IgD-negative memory B cell (primary cell): ENCODE measurements around the gene CASQ1. TPM values are rescaled to one million over a fixed set of nuclear protein-coding genes. Genes with fewer than 3 reads are reported as not detected.

Experiments
- H3K27ac Mint-ChIP-seq, 3 donors: one replicate each; pipeline ENCODE4 v1.8.0; 2020 to 2022; ENCODE audit warnings: mild to moderate bottlenecking in 3 of 3, mixed read lengths in 3 of 3, moderate library complexity in 1 of 3
- H3K27me3 Mint-ChIP-seq: one replicate; pipeline ENCODE4 v1.8.0; 2021; ENCODE audit warnings: mixed read lengths
- H3K36me3 Mint-ChIP-seq: one replicate; pipeline ENCODE4 v1.8.0; 2020; ENCODE audit warnings: mild to moderate bottlenecking, mixed read lengths
- H3K4me1 Mint-ChIP-seq, 3 donors: one replicate each; pipeline ENCODE4 v1.8.0; 2020 to 2022; ENCODE audit warnings: mixed read lengths in 3 of 3, mild to moderate bottlenecking in 1 of 3
- H3K4me3 Mint-ChIP-seq, 4 donors: one replicate each; pipeline ENCODE4 v1.8.0; 2020 to 2022; ENCODE audit warnings: mild to moderate bottlenecking in 4 of 4, mixed read lengths in 4 of 4, moderate library complexity in 3 of 4
- H3K9me3 Mint-ChIP-seq, 3 donors: one replicate each; pipeline ENCODE4 v1.8.0; 2020 to 2021; ENCODE audit warnings: mixed read lengths in 3 of 3, mild to moderate bottlenecking in 1 of 3
- polyA plus RNA-seq: library from polyadenylated mRNA; unstranded; fragments of 300-500 nt; fragmentation: Illumina TruSeq; gene quantifications from one replicate; pipeline ENCODE4 v1.2.3, GENCODE V29; 2021

Gene CASQ1
- polyA plus RNA-seq, 1 donor from 2014 or later: not detected

DNA sequence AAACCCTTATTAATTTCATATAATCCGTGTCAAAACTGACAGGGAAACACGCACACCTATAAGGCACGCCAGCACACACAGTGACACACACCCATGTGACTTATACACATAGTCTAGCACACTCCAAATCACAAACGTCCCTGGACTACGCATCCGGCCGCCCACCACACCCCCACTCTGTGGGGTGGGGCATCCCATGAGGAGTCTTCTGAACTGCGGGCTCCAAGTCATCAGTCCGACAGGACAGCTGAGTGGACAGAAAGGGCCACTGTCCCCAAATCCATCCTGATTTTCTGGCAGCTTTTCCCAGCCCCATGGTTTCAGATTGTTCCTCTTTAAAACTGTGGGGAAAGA lies 15.6 kb downstream of the CASQ1 start:
- H3K27ac Mint-ChIP-seq: peak overlapping the region; percentile 94 to 97 (median 94)
- peaks cover 36 to 60% (median 40%) of the 10 kb centered on the region in 3 donors for H3K4me1 Mint-ChIP-seq
- H3K9me3 Mint-ChIP-seq: no peaks in the 10 kb centered on the region
- no peaks in the 10 kb centered on the region for H3K27me3 Mint-ChIP-seq
- H3K36me3 Mint-ChIP-seq: peaks cover 5% of the 10 kb centered on the region
- peak overlapping the region; percentile 90 to 98 (median 93) for H3K4me3 Mint-ChIP-seq

DNA sequence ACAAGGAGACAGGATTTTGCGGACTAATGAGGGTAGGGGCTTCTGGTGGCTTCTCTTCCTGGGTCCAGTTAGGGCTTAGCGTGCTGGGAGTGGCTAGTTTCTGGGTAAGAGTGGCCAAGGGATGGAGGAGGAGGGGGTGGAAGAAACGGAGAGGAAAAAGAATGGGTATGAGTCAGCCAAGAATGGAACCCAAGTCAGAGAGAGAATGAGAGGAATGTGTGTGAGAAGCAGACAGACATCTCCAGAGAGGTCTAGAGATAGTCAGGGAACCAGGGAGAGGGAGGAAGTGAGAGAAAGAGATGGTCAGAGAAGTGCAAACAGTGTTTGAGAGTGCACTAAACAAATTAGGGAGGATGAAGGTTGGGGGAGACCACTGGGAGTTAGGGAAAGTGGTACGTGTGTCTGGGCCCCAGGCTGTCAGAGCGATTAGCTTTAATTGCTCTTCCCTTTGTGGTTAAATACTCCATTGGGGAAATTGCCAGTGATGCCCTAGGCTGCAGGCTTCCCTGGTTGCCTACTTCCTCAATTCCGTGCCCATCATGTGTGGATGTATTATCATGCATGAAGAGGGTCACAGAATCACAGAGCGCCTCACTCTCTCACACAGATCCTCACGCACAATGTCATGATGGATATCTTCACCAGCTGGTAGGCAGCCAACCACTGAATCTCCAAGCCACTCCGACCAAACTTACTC lies 16.2 kb downstream of the CASQ1 start:
- Mint-ChIP-seq H3K4me1 (peaks cover 36 to 55% (median 39%) of the 10 kb centered on the region in 3 donors), H3K27me3 (no peaks in the 10 kb centered on the region), H3K9me3 (no peaks in the 10 kb centered on the region), H3K27ac (peak overlapping the region; percentile 94 to 97 (median 94)), H3K36me3 (peaks cover 5% of the 10 kb centered on the region), H3K4me3 (peak overlapping the region; percentile 90 to 98 (median 93))

DNA sequence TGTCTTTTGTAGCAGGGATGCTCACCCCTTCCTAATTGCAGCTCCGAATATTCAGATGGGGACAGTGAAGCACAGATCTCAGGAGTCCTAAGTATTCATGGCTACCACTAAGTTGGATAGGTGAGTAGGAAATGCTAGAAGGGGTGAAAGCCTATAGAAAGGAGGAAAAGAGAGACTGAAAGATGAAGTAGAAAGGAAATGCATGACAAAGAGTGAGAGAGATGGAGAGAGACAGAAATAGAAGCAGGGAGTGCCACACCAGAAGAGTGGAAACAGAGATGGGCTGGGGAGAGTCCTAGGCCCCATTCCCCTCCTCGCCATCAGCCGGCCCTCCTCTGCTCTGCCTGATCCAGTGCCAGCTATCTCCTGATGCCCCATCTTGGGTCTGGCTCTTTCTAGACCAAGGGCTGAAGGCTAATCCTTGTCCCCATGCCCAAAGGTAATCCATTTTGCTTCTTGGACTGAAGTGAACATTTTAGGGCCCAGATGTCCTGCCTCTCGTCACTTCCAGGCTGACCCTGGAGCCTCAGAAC lies 16.8 kb downstream of the CASQ1 start:
- Mint-ChIP-seq H3K4me1 (peaks cover 36 to 53% (median 39%) of the 10 kb centered on the region in 3 donors), H3K27me3 (no peaks in the 10 kb centered on the region), H3K4me3 (peak overlapping the region; percentile 90 to 98 (median 93)), H3K36me3 (peaks cover 6% of the 10 kb centered on the region), H3K27ac (peak overlapping the region; percentile 94 to 97 (median 94)), H3K9me3 (no peaks in the 10 kb centered on the region)

DNA sequence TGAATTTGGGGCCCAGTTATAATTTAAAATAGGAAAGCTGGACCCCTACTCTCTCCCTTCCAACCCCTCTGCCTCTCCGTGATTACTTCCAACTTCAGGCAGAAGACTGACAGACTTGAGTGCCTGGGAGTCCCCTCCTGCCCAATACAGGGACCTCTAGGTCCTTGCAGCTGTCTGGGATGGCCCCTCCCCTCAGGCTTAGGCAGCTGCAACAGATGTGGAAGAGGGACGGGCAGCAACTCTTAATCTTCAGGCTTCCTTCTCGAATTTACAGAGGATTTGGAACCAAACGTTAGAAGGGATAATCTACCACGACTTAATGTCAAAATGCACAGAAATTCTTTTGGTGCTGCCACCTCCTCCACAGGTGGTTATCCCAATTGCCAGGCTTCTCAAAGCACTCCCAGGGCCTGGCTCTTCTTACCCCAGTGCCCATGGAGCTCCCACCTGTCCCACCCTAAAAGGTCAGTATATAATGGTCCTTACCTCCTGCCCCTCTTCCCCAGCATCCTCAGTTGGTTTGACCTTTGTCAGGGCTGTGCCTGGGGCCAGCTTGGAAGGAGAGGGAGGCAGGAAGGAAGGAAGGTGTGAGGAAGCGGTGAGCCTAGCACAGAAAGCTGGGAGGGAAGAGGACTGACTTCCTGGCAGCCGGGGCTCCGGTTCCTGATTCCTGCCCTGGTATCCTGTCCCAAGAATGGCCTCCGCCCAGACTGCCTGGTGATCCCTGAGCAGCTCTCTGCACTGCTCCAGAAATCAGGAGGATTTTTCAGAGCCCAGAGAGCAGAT lies 17.6 kb downstream of the CASQ1 start:
- peaks cover 9% of the 10 kb centered on the region for H3K36me3 Mint-ChIP-seq
- peak overlapping the region in 2 of 4 donors; percentile 21 to 92 for H3K4me3 Mint-ChIP-seq
- H3K9me3 Mint-ChIP-seq: no peaks in the 10 kb centered on the region
- peak overlapping the region; percentile 22 to 88 (median 30) for H3K27ac Mint-ChIP-seq
- H3K27me3 Mint-ChIP-seq: no peaks in the 10 kb centered on the region
- H3K4me1 Mint-ChIP-seq: peaks cover 29 to 47% (median 39%) of the 10 kb centered on the region in 3 donors

DNA sequence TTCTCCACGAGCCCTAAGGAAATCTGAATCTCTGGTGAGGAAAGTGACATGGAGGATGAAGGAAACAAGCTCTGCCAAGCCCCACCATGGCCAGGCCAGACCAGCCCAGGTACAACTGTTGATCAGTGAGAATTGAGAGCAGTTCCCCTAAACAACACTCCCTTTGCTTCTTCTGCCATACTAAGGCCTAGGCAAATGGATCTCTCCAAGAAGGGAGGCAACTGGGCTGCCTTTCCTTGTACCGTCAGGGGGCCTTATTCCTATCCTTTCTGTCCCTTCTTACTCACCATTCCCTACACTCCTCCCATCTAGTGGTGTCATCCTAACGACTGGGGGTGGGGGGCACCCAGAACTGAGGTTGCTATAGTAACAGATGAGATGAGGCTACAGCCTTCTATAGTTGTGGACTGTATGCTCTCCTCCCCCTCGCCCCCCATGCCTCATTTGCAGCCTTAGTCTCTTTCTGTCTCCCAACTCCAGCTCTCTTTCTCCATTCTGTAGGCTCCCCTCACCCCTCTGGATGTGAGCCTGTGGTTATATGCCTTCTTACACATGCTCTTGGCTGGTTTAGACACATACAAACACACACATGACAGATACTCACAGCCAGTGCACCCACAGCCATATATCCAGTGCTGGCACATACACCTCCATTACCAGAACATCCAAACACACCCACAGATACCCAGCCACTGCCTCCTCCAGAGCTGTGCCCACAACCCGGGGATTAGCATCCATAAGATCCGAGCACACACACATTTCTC lies 18.4 kb downstream of the CASQ1 start:
- H3K9me3 Mint-ChIP-seq: no peaks in the 10 kb centered on the region
- peaks cover 29 to 44% (median 39%) of the 10 kb centered on the region in 3 donors for H3K4me1 Mint-ChIP-seq
- no peaks in the 10 kb centered on the region for H3K27me3 Mint-ChIP-seq
- H3K36me3 Mint-ChIP-seq: peaks cover 9% of the 10 kb centered on the region
- H3K4me3 Mint-ChIP-seq: peak overlapping the region in 3 of 4 donors; percentile 15 to 51 (median 21)
- H3K27ac Mint-ChIP-seq: peak overlapping the region; percentile 22 to 88 (median 25)

DNA sequence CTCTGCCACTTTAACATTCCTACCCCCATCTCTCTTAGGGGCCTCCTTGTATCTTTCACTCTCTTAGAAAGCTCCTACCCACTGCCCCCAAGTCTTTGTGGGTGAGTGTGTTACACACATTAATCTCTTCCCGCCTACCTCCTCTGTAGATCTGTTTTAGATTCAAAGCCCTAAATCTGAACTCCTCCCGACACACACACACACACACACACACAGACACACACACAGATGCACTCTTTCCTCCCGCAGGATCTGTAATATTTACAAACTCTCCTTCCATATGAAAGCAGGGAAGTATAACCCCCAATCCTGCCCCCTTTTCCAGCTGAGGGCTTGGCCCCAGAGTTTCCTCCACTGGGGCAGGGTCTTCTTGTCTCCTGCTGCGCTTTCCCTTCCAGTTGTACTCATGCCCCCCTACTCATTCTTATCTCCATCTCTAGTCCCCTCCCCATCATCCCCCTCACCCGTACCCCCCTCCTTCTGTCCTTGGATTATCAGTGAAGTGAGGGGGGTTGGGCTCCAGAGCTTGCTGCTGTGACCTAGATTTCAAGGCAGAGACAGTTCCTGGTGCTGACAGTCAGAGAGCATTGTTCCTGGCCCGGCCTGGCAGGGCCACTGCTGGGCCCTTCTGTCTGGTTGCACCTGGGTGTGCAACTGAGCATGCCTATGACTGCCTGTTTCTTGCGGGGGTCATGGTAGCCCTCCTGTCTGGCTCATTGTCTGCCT lies 19.1 kb downstream of the CASQ1 start:
- Mint-ChIP-seq H3K4me3 (peak overlapping the region in 2 of 4 donors; percentile 14 to 51), H3K27ac (peak overlapping the region; percentile 22 to 83 (median 25))

DNA sequence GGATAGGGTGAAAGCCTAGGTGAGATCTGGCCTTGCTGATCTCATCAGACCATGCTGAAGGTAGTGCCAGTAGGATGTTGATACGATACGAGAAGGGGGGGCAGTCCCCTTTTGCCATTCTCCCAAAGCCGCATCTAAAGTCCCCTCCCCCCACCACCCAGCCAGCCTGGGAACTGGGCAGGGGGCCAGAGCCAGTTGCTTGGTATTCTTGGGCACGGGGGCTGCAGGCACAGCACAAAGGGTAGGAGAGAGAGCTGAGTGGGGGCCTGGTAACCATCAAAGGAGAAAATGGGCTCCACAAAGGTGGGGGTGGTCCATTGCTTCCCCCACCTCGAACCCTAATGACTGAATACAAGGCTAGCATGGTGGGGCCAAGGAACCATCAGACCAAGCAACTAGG lies 20.2 kb downstream of the CASQ1 start:
- H3K4me3 Mint-ChIP-seq: no peak overlapping the region
- peak overlapping the region in 2 of 3 donors; percentile 16 to 22 for H3K27ac Mint-ChIP-seq
- peaks cover 9% of the 10 kb centered on the region for H3K36me3 Mint-ChIP-seq
- H3K9me3 Mint-ChIP-seq: no peaks in the 10 kb centered on the region
- no peaks in the 10 kb centered on the region for H3K27me3 Mint-ChIP-seq
- H3K4me1 Mint-ChIP-seq: peaks cover 19 to 33% (median 28%) of the 10 kb centered on the region in 3 donors

More for the DNA sequence above, 19.1 kb downstream of the CASQ1 start:
- H3K4me1 Mint-ChIP-seq: peaks cover 22 to 36% (median 32%) of the 10 kb centered on the region in 3 donors
- H3K9me3 Mint-ChIP-seq: no peaks in the 10 kb centered on the region
- H3K27me3 Mint-ChIP-seq: no peaks in the 10 kb centered on the region
- peaks cover 9% of the 10 kb centered on the region for H3K36me3 Mint-ChIP-seq

DNA sequence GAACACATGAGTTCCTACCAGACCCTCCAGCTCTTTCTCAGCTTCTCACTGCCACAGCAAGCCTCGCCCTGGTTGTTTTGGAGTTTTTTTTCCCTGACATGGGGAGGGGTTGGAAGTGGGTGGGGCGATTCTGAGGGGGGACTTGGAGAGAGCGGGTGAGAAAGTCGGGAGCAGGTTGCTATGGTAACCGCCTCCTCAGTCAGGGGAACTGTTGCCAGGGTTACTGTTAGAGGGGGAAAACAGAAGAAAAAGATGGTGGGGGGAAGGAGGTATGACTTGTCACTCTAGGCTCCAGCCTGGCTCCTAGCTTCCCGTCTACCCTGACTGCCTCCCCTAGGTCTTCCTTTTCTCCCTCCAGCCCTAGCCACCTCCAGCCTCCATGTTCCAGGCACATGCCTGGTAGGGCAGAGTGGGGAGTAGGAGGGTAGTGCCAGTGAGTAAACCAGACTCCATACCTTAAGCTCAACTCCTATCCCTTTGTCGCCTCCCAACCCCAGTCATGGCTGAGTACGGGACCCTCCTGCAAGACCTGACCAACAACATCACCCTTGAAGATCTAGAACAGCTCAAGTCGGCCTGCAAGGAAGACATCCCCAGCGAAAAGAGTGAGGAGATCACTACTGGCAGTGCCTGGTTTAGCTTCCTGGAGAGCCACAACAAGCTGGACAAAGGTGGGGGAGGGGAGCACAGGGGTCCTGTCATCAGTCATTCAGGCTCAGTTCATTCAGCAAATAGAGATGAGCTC lies 20.8 kb downstream of the CASQ1 start:
- H3K27ac Mint-ChIP-seq: peak overlapping the region; percentile 12 to 92 (median 59)
- H3K4me1 Mint-ChIP-seq: peaks cover 14 to 31% (median 26%) of the 10 kb centered on the region in 3 donors
- H3K36me3 Mint-ChIP-seq: peaks cover 9% of the 10 kb centered on the region
- no peaks in the 10 kb centered on the region for H3K27me3 Mint-ChIP-seq
- H3K9me3 Mint-ChIP-seq: no peaks in the 10 kb centered on the region
- H3K4me3 Mint-ChIP-seq: no peak overlapping the region

DNA sequence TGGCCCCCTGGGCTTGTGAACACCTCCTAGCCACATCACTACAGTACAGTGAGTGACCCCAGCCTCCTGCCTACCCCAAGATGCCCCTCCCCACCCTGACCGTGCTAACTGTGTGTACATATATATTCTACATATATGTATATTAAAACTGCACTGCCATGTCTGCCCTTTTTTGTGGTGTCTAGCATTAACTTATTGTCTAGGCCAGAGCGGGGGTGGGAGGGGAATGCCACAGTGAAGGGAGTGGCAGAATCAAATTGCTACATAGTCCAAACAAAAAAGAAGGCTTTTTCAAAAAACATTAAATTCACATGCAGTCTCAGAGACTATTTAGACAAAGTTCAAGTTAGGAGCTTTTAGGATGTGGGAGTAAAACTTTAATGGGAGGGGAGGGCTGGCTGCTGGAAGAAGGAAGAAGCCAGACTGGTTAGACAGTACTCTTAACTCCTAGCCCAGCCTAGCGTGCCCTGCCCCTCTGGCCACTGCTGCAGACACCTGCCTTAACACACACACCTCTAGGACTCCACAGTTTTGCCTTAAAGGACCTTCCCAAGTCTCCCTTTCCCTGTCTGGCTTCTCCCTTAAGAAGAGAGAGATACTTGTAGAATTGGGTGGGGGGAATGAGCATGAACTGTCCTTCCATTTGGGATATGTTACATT lies 24.2 kb downstream of the CASQ1 start:
- peaks cover 4% of the 10 kb centered on the region for H3K36me3 Mint-ChIP-seq
- H3K27ac Mint-ChIP-seq: peak overlapping the region in 2 of 3 donors; percentile 29 to 88
- H3K4me1 Mint-ChIP-seq: peaks cover 0 to 6% (median 5%) of the 10 kb centered on the region in 3 donors
- peak overlapping the region in 1 of 4 donors; percentile 17 for H3K4me3 Mint-ChIP-seq
- no peaks in the 10 kb centered on the region for H3K9me3 Mint-ChIP-seq
- no peaks in the 10 kb centered on the region for H3K27me3 Mint-ChIP-seq

DNA sequence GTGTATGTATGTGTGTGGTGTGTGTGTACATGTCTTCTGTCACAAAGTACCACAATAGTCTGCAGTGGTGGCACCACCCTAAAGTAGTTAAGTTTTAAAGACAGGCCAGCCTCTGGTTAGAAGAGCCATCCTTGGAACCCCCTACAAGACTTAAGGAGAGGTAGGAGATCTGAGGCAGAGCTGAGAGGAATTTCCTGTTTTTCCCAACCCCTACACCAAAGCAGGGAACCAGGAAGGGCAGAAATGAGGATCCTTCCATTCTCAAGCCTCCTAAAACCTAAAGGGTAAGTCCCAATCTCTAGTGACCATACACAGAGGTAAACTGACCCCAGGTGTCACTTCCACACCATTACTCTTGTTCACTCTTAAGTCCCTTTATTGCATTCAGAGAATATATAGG lies 25.9 kb downstream of the CASQ1 start:
- Mint-ChIP-seq H3K27ac (peak overlapping the region in 2 of 3 donors; percentile 82 to 85), H3K4me3 (no peak overlapping the region), H3K9me3 (no peaks in the 10 kb centered on the region), H3K27me3 (no peaks in the 10 kb centered on the region), H3K4me1 (peaks cover 0 to 2% (median 0%) of the 10 kb centered on the region in 3 donors), H3K36me3 (peaks cover 4% of the 10 kb centered on the region)

DNA sequence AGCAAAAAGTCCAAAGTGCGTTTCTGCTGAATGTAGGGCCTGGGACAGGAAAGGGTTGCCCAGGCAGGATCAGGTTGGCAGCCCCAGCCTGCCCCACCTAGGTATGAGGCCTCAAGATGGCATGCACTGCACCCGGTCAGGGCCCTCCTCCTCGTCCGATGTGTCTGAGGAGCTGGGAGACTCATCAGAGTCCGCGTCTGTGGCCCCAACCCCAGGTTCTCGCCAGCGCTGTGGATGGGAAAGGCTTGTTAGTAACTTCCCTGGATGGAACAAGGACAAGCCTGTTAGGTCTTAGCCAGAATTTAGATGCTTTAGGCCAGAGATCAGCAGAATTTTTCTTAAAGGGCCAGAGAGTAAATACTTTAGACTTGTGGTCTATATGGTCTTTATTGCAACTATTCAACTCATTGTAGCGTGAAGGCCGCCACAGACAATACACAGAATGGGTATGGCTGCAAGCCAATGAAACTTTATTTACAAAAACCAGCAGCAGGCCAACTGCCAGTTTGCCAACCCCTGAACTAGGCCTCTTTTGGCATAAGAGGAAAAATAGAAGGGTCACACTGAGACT lies 27.2 kb downstream of the CASQ1 start:
- Mint-ChIP-seq H3K9me3 (no peaks in the 10 kb centered on the region), H3K27ac (no peak overlapping the region), H3K4me3 (no peak overlapping the region), H3K36me3 (no peaks in the 10 kb centered on the region), H3K27me3 (no peaks in the 10 kb centered on the region), H3K4me1 (peaks cover 0 to 2% (median 0%) of the 10 kb centered on the region in 3 donors)

DNA sequence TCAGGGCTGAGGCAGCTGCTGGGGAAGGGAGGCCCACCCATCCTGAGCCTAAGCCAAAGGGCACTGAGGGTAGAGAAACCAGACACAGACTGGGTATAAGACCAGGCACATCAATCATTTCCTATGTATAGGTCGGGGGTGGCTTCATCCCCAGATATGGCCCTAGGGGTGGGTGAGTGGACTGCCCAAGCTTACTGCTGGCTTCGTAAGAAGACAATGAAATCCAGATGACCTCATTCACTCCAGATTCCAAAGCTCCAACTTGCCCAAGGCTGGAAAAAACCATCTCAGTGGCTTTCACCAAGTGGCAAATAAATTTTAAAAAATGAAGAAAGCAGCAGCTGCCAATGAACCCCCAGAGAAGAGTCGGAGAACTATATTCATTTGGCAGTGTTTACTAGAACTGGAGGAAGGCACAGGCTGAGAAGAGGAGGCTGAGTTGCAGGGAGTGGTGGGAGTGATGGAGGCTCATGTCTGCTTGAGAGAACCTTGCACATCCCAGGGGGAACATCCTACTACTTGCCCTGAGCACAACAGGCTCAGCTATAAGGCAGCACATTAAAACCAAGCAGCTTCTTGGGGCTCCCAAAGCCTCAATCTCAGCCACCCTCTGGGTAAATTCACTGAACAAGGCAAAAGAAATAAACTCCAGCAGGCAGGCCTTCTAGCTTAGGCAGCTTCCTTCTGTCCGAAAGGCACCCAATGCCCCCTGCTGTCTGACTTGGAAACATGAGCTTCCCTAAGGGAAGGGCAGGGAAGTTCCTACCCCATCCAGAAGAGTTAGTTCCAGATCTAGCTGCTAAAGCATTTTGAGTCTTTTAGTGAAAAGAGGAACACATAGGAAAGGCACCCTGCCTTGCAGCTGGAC lies 28.9 kb downstream of the CASQ1 start:
- H3K36me3 Mint-ChIP-seq: no peaks in the 10 kb centered on the region
- H3K4me3 Mint-ChIP-seq: no peak overlapping the region
- H3K27ac Mint-ChIP-seq: peak overlapping the region in 1 of 3 donors; percentile 36
- H3K4me1 Mint-ChIP-seq: peaks cover 0 to 2% (median 0%) of the 10 kb centered on the region in 3 donors
- no peaks in the 10 kb centered on the region for H3K27me3 Mint-ChIP-seq
- H3K9me3 Mint-ChIP-seq: no peaks in the 10 kb centered on the region
